Fibroblast of skin of right quadriceps (primary cell): ENCODE measurements around the gene DRC3.

Experiments
- DNase-seq: peaks from one replicate; pipeline ENCODE4 v3.0.0-alpha.2; 2013

Gene DRC3

DNA sequence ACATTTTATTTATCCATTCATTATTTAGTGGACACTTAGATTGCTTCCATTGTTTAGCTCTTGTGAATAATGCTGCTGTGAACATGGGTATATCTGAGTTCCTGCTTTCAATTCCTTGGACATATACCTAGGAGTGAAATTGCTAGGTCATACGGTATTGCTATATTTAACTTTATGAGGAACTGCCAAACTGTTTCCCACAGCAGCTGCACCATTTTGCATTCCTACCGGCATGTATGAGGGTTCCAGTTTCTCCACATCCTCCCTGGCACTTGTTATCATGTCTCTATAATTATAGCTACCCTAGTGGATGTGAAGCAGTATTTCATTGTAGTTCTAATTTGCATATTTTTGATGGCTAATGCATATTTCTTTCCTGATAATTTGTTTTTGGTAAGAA is 91.4 kb downstream of the DRC3 start:
- no peak for DNase-seq

DNA sequence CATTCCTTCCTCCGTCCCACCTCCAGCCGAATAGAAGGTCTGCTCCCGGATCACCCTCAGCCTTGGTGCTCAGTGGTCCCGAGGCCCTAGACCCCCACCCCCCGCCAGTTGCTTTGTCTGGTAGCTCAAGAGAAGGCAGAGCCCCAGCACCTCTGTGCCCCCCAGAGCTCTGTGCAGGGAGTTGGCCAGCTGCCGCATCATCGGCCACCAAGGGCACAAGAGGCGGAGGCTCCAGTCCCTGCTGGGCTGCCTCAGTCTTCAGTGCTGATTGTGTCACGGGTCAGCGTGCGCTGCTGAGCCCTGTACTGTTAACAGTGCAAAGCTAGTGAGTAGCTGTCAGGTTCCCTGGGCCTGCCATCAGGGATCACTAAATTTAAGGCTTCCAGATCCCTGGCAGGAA is 92.9 kb downstream of the DRC3 start:
- DNase-seq: no peak
